HG03354 (cell line): ENCODE results near the gene ABCA6.
"Not testable (repeated sequence)": the region's sequence is repeated elsewhere in the genome, so short reads cannot be mapped to it uniquely, and the experiment has no call there.

ENCODE experiments used
- ATAC-seq: cut with Tn5 transposase; IDR thresholded peaks from one replicate; pipeline ENCODE4 v1.9.1; 2021; ENCODE audit warnings: mild to moderate bottlenecking; ENCODE audit not compliant: unreplicated experiment, poor library complexity, severe bottlenecking

Gene ABCA6

GRCh38 chr17:69141431-69142174 lies at the start of gene ABCA6:
Gene ABCA6, minus strand, starts transcription at chr17:69141895. Its CDS starts 1,192 bp downstream, at chr17:69140703.
- no peak for ATAC-seq

- no peak for ATAC-seq
These were observed 47.1 kb upstream of the ABCA6 start for GRCh38 chr17:69188796-69189195.

GRCh38 chr17:69188064-69188463 lies 46.4 kb upstream of the ABCA6 start:
- ATAC-seq = no peak

- no peak for ATAC-seq
These were observed 45.6 kb upstream of the ABCA6 start for GRCh38 chr17:69187294-69187693.

- ATAC-seq = peak; percentile 49
These were observed 37.7 kb upstream of the ABCA6 start for GRCh38 chr17:69179227-69179952.

- ATAC-seq = no peak
These were observed 34.7 kb upstream of the ABCA6 start for GRCh38 chr17:69176457-69176795.

- ATAC-seq = no peak
These were observed 34.1 kb upstream of the ABCA6 start for GRCh38 chr17:69175625-69176456.

GRCh38 chr17:69175262-69175624 lies 33.5 kb upstream of the ABCA6 start:
- no peak for ATAC-seq

GRCh38 chr17:69173118-69173517 lies 31.4 kb upstream of the ABCA6 start:
- ATAC-seq = no peak

- no peak for ATAC-seq
These were observed 28.7 kb upstream of the ABCA6 start for GRCh38 chr17:69170377-69170776.

- ATAC-seq = not testable (repeated sequence)
These were observed 26.9 kb upstream of the ABCA6 start for GRCh38 chr17:69168642-69169041.

- no peak for ATAC-seq
These were observed 25.3 kb upstream of the ABCA6 start for GRCh38 chr17:69166957-69167356.

- ATAC-seq = no peak
These were observed 22.5 kb upstream of the ABCA6 start for GRCh38 chr17:69164206-69164605.

GRCh38 chr17:69159418-69159817 lies 17.7 kb upstream of the ABCA6 start:
- no peak for ATAC-seq

- no peak for ATAC-seq
These were observed 12.6 kb upstream of the ABCA6 start for GRCh38 chr17:69154267-69154666.

GRCh38 chr17:69150333-69150732 lies 8.6 kb upstream of the ABCA6 start:
- no peak for ATAC-seq

GRCh38 chr17:69147460-69147859 lies 5.8 kb upstream of the ABCA6 start:
- ATAC-seq = no peak

GRCh38 chr17:69144331-69145255 lies 2.9 kb upstream of the ABCA6 start:
- no peak for ATAC-seq

GRCh38 chr17:69143683-69144231 lies 2.1 kb upstream of the ABCA6 start:
- no peak for ATAC-seq
